Measurements from ENCODE around the gene ZNF492.
"Not testable (repeated sequence)": the region's sequence is repeated elsewhere in the genome, so short reads cannot be mapped to it uniquely, and the experiment has no call there.

The ZNF492 gene

GRCh38 chr19:22702661-22703060 is 68.5 kb downstream of the ZNF492 start:
- not testable (repeated sequence) for H3K9me3 ChIP-seq (ENCODE audit: low read length); H3K27me3 ChIP-seq (ENCODE audit: control insufficient read depth in 1 of 2, insufficient read depth in 2 of 2, low read length in 2 of 2); H3K4me3 ChIP-seq (ENCODE audit: low read depth in 1 of 2, low read length in 2 of 2)

DNA sequence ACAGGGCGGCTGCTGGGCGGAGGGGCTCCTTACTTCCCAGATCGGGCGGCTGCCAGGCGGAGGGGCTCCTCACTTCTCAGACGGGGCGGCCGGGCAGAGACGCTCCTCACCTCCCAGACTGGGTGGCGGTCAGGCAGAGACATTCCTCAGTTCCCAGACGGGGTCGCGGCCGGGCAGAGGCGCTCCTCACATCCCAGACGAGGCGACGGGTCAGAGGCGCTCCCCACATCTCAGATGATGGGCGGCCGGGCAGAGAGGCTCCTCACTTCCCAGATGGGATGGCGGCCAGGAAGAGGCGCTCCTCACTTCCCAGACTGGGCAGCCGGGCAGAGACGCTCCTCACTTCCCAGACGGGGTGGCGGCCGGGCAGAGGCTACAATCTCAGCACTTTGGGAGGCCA is 69.0 kb downstream of the ZNF492 start:
- not testable (repeated sequence) for H3K4me3 ChIP-seq (ENCODE audit: low read depth in 1 of 2, low read length in 2 of 2); H3K36me3 ChIP-seq (ENCODE audit: insufficient read depth, low read length); H3K27ac ChIP-seq (ENCODE audit: low read depth, low read length); H3K9me3 ChIP-seq (ENCODE audit: low read length); H3K27me3 ChIP-seq (ENCODE audit: control insufficient read depth in 1 of 2, insufficient read depth in 2 of 2, low read length in 2 of 2); H3K4me1 ChIP-seq (ENCODE audit: insufficient read depth, low read length); H3K9ac ChIP-seq (ENCODE audit: low read length)

More at GRCh38 chr19:22702661-22703060, 68.5 kb downstream of the ZNF492 start:
- H3K36me3 ChIP-seq (ENCODE audit: insufficient read depth, low read length); H3K9ac ChIP-seq (ENCODE audit: low read length); H3K27ac ChIP-seq (ENCODE audit: low read depth, low read length); H3K4me1 ChIP-seq (ENCODE audit: insufficient read depth, low read length): not testable (repeated sequence)

DNA sequence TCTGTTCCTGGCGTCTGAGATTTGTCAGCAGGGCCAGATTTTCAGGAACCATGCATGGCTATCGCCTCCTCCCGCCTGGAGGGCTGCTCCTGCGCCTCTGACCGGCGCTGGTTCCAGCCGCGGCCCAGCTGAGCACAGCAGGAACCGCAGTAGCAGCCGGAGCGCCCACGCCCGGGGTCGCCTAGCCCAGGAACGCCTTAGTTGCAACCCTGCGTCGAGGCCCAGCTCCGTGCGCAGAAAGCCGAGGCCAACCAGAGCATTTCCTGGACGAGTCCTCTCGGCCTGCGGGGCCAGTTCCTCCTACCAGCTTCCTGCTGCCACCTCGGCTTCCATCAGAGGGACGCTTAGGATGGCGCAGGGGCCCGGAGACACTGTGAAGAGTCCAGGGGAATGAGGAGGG is 74.9 kb downstream of the ZNF492 start:
- H3K9me3 ChIP-seq (ENCODE audit: low read length): no peaks in the 10 kb centered on the region
- no peak overlapping the region for H3K4me3 ChIP-seq (ENCODE audit: low read depth in 1 of 2, low read length in 2 of 2)
- H3K36me3 ChIP-seq (ENCODE audit: insufficient read depth, low read length): no peaks in the 10 kb centered on the region
- no peaks in the 10 kb centered on the region for H3K27me3 ChIP-seq (ENCODE audit: control insufficient read depth in 1 of 2, insufficient read depth in 2 of 2, low read length in 2 of 2)
- H3K9ac ChIP-seq (ENCODE audit: low read length): no peak overlapping the region
- no peaks in the 10 kb centered on the region for H3K4me1 ChIP-seq (ENCODE audit: insufficient read depth, low read length)
- H3K27ac ChIP-seq (ENCODE audit: low read depth, low read length): no peak overlapping the region

All from muscle layer of colon (tissue), 2 donors.